HG02943 (cell line): ENCODE measurements around the gene TJAP1.
"Not testable (repeated sequence)": the region's sequence is repeated elsewhere in the genome, so short reads cannot be mapped to it uniquely, and the experiment has no call there.

Experiments used
- ATAC-seq: cut with Tn5 transposase; IDR thresholded peaks from one replicate; pipeline ENCODE4 v1.9.1; 2021; ENCODE audit warnings: mild to moderate bottlenecking, low read depth, moderate library complexity; ENCODE audit not compliant: unreplicated experiment

Gene TJAP1

GRCh38 chr6:43476746-43477145, 624 bp upstream of the TJAP1 start:
- no peak for ATAC-seq

GRCh38 chr6:43478008-43478372, 620 bp downstream of the TJAP1 start:
- ATAC-seq: peak; percentile 15

GRCh38 chr6:43481075-43481474, 3.7 kb downstream of the TJAP1 start:
- no peak for ATAC-seq

- ATAC-seq: no peak
Observed at GRCh38 chr6:43481591-43482236, 4.3 kb downstream of the TJAP1 start.

- no peak for ATAC-seq
Observed at GRCh38 chr6:43488667-43489276, 11.4 kb downstream of the TJAP1 start.

- no peak for ATAC-seq
Observed at GRCh38 chr6:43489277-43490072, 12.1 kb downstream of the TJAP1 start.

- no peak for ATAC-seq
Observed at GRCh38 chr6:43490523-43490939, 13.2 kb downstream of the TJAP1 start.

- ATAC-seq: no peak
Observed at GRCh38 chr6:43491750-43492661, 14.6 kb downstream of the TJAP1 start.

GRCh38 chr6:43492673-43493072, 15.3 kb downstream of the TJAP1 start:
- ATAC-seq: no peak

- no peak for ATAC-seq
Observed at GRCh38 chr6:43493230-43493629, 15.9 kb downstream of the TJAP1 start.

- no peak for ATAC-seq
Observed at GRCh38 chr6:43493833-43494232, 16.5 kb downstream of the TJAP1 start.

- ATAC-seq: no peak
Observed at GRCh38 chr6:43494321-43494720, 17.0 kb downstream of the TJAP1 start.

GRCh38 chr6:43494766-43495165, 17.4 kb downstream of the TJAP1 start:
- ATAC-seq: no peak

- ATAC-seq: no peak
Observed at GRCh38 chr6:43495409-43495941, 18.1 kb downstream of the TJAP1 start.

GRCh38 chr6:43496370-43497128, 19.2 kb downstream of the TJAP1 start:
- no peak for ATAC-seq

- ATAC-seq: no peak
Observed at GRCh38 chr6:43497129-43497396, 19.7 kb downstream of the TJAP1 start.

- ATAC-seq: no peak
Observed at GRCh38 chr6:43497689-43498088, 20.3 kb downstream of the TJAP1 start.

- ATAC-seq: not testable (repeated sequence)
Observed at GRCh38 chr6:43498291-43498690, 20.9 kb downstream of the TJAP1 start.

- ATAC-seq: no peak
Observed at GRCh38 chr6:43499028-43499815, 21.9 kb downstream of the TJAP1 start.
